GM19452 (cell line): ENCODE measurements around the gene ZNF836.
"Not testable (repeated sequence)": the region's sequence is repeated elsewhere in the genome, so short reads cannot be mapped to it uniquely, and the experiment has no call there.

Experiments used
- ATAC-seq: cut with Tn5 transposase; IDR thresholded peaks from one replicate; pipeline ENCODE4 v1.9.1; 2021; ENCODE audit not compliant: unreplicated experiment

The ZNF836 gene

GRCh38 chr19:52171321-52172169, at the start of gene ZNF836:
Gene ZNF836, minus strand, starts transcription at chr19:52171621. Its CDS starts 3,549 bp downstream, at chr19:52168072.
- peak; percentile 72 for ATAC-seq

- no peak for ATAC-seq
Measured at GRCh38 chr19:52221031-52221430, 49.6 kb upstream of the ZNF836 start.

GRCh38 chr19:52219611-52220010, 48.2 kb upstream of the ZNF836 start:
- no peak for ATAC-seq

GRCh38 chr19:52217576-52217975, 46.2 kb upstream of the ZNF836 start:
- ATAC-seq = no peak

GRCh38 chr19:52216401-52216800, 45.0 kb upstream of the ZNF836 start:
- ATAC-seq = no peak

GRCh38 chr19:52214241-52214640, 42.8 kb upstream of the ZNF836 start:
- ATAC-seq = no peak

GRCh38 chr19:52212572-52213255, 41.3 kb upstream of the ZNF836 start:
- ATAC-seq = no peak

- ATAC-seq = no peak
Measured at GRCh38 chr19:52211926-52212571, 40.6 kb upstream of the ZNF836 start.

- no peak for ATAC-seq
Measured at GRCh38 chr19:52211203-52211602, 39.8 kb upstream of the ZNF836 start.

- ATAC-seq = no peak
Measured at GRCh38 chr19:52206481-52206880, 35.1 kb upstream of the ZNF836 start.

- not testable (repeated sequence) for ATAC-seq
Measured at GRCh38 chr19:52200755-52201391, 29.5 kb upstream of the ZNF836 start.

- no peak for ATAC-seq
Measured at GRCh38 chr19:52200044-52200443, 28.6 kb upstream of the ZNF836 start.

GRCh38 chr19:52198678-52199077, 27.3 kb upstream of the ZNF836 start:
- ATAC-seq = no peak

GRCh38 chr19:52197964-52198363, 26.5 kb upstream of the ZNF836 start:
- ATAC-seq = no peak

GRCh38 chr19:52196256-52196967, 25.0 kb upstream of the ZNF836 start:
- ATAC-seq = no peak

GRCh38 chr19:52191951-52192350, 20.5 kb upstream of the ZNF836 start:
- ATAC-seq = no peak

GRCh38 chr19:52191389-52191788, 20.0 kb upstream of the ZNF836 start:
- no peak for ATAC-seq

GRCh38 chr19:52190487-52191293, 19.3 kb upstream of the ZNF836 start:
- ATAC-seq = no peak

GRCh38 chr19:52189735-52190486, 18.5 kb upstream of the ZNF836 start, which contains the start of gene PPP2R1A:
Gene PPP2R1A, plus strand, starts transcription at chr19:52190052. Its CDS starts 45 bp downstream, at chr19:52190097.
- ATAC-seq = peak; percentile 91
